GM06990 (cell line): ENCODE measurements around the gene RTN4RL1.
A peak's percentile ranks its signal among the peaks of the same experiment; 100 is the strongest.

Experiments used
- DNase-seq: peaks from one replicate; pipeline ENCODE4 v3.0.0-alpha.2; 2011; ENCODE audit not compliant: insufficient read length; ENCODE audit errors: extremely low read depth
- H3K27me3 ChIP-seq: replicated peaks from 2 replicates; pipeline ENCODE4 v1.6.0; 2011; ENCODE audit warnings: low read length; ENCODE audit not compliant: control insufficient read depth, insufficient read depth
- H3K36me3 ChIP-seq: 2 replicates; pipeline ENCODE4 v1.5.1; 2011; ENCODE audit warnings: low read length; ENCODE audit not compliant: control insufficient read depth, insufficient read depth
- H3K4me3 ChIP-seq: replicated peaks from 2 replicates; pipeline ENCODE4 v1.5.1; 2011; ENCODE audit warnings: low read depth, mild to moderate bottlenecking, control low read depth, low read length
- TF ChIP-seq, protein P1 (sequence below): IDR thresholded peaks from 2 replicates; pipeline ENCODE4 v1.5.1; 2011; ENCODE audit warnings: low read length, control low read depth, mild to moderate bottlenecking, inconsistent platforms; ENCODE audit not compliant: insufficient read depth, poor library complexity, severe bottlenecking

RTN4RL1 gene

GRCh38 chr17:2054512-2055291 lies 29.6 kb upstream of the RTN4RL1 start, which contains the start of gene HIC1:
Gene HIC1 (plus strand): TSS chr17:2055103. CDS start chr17:2056691, 1,588 bp downstream.
- TF ChIP-seq, protein P1, sequence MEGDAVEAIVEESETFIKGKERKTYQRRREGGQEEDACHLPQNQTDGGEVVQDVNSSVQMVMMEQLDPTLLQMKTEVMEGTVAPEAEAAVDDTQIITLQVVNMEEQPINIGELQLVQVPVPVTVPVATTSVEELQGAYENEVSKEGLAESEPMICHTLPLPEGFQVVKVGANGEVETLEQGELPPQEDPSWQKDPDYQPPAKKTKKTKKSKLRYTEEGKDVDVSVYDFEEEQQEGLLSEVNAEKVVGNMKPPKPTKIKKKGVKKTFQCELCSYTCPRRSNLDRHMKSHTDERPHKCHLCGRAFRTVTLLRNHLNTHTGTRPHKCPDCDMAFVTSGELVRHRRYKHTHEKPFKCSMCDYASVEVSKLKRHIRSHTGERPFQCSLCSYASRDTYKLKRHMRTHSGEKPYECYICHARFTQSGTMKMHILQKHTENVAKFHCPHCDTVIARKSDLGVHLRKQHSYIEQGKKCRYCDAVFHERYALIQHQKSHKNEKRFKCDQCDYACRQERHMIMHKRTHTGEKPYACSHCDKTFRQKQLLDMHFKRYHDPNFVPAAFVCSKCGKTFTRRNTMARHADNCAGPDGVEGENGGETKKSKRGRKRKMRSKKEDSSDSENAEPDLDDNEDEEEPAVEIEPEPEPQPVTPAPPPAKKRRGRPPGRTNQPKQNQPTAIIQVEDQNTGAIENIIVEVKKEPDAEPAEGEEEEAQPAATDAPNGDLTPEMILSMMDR: peak; percentile 48
- Histone ChIP-seq H3K4me3 (peak within 1 kb of the TSS; percentile 78), H3K27me3 (no peaks in the 10 kb centered on the region), H3K36me3 (peaks cover 8% of the 10 kb centered on the region)
- DNase-seq: peak; percentile 88

GRCh38 chr17:2054262-2054511 lies 29.1 kb upstream of the RTN4RL1 start:
- no peak for DNase-seq
- TF ChIP-seq, protein P1: no peak
- H3K4me3 ChIP-seq: peak overlapping the region; percentile 78
- H3K27me3 ChIP-seq: no peaks in the 10 kb centered on the region
- H3K36me3 ChIP-seq: peaks cover 7% of the 10 kb centered on the region

GRCh38 chr17:2053380-2054261 lies 28.5 kb upstream of the RTN4RL1 start:
- TF ChIP-seq, protein P1: peak; percentile 76
- peaks cover 6% of the 10 kb centered on the region for H3K36me3 ChIP-seq
- DNase-seq: peak; percentile 85
- peak overlapping the region; percentile 78 for H3K4me3 ChIP-seq
- H3K27me3 ChIP-seq: no peaks in the 10 kb centered on the region

DNA sequence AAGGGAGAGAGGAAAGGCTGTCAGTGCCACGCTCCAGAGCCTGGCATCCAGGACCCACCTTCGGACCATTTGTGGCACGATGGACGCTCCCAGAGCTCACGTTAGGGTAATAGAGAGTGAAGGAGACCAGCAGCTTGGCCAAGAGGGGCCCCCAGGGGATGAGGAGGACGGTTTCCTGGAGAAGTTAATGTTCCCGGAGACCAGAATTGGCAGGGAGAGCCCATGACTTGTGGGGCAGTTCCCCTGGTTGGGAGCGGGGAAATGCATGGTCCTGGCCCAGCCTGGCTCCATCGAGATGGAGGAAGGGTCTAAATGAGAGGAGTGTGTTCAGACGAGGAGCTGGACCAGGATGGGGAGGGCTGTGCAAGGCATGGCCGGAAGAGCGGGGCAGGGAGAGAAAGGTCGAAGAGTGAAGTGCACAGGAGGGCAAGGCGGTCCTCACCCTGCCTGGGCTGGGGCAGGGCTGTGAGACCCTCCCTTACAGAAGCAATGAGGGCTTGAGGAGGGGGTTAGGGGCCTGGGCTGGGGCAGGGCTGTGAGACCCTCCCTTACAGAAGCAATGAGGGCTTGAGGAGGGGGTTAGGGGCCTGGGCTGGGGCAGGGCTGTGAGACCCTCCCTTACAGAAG lies 26.9 kb upstream of the RTN4RL1 start:
- TF ChIP-seq, protein P1: no peak
- DNase-seq: no peak
- no peaks in the 10 kb centered on the region for H3K36me3 ChIP-seq
- H3K27me3 ChIP-seq: no peaks in the 10 kb centered on the region
- no peak overlapping the region for H3K4me3 ChIP-seq

DNA sequence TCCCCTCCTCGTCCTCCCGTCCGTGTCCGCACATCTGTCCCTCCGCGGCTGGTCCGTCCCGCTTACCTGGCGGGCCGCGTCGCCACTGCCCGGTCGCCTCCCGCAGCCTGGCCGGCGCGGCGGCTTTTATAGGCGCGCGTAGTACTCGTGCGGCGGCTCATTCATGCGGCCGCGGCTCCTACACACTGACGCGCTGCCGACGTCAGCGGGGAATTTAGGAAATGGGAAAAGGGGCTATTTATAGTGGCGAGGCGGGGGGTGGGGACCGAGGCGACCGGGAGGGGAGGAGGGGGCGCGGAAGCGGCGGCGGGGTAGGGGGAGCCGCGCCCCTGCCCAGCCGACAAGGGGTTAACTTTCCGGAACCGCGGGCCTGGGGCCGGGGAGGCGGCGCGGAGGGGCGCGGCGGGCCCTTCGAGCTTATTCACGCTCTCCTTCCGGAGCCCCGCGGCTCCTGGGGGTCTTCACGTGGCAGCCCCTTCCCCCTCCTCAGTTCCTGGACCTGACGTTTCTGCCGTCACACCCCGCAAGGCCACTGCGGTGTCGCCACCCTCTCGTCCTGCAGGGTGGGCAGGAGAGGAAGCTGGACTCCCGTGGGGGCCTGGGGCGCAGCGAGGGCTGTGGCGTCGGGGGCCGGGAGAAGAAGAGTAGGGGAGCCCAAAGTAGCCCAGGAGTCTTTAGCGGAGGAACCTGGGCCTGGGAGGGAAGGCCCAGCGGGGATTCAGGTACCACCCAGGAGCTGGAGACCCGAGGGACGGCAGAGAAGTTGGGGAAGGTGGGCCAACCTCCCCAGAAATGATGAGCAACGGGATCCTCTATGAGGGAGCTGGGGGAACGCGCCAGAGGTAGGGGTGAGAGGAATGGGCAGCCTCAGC lies 26.2 kb upstream of the RTN4RL1 start:
- Histone ChIP-seq H3K27me3 (no peaks in the 10 kb centered on the region), H3K4me3 (peak overlapping the region; percentile 50), H3K36me3 (no peaks in the 10 kb centered on the region)
- TF ChIP-seq, protein P1: no peak
- DNase-seq: no peak
